Effector memory CD4-positive, alpha-beta T cell (primary cell): ENCODE results near the gene ARL6.

Experiments
- DNase-seq, 3 donors: peaks; one replicate each; pipeline ENCODE4 v3.0.0-alpha.2; 2020
- H3K27ac ChIP-seq: 2 replicates; pipeline ENCODE4 v1.7.0; 2013; ENCODE audit warnings: mild to moderate bottlenecking, low read length, moderate library complexity; ENCODE audit not compliant: insufficient read depth, poor library complexity, severe bottlenecking
- H3K27me3 ChIP-seq: replicated peaks from 2 replicates; pipeline ENCODE4 v1.7.0; 2013; ENCODE audit warnings: mild to moderate bottlenecking, low read length; ENCODE audit not compliant: insufficient read depth, control insufficient read depth, poor library complexity, severe bottlenecking
- H3K36me3 ChIP-seq: 2 replicates; pipeline ENCODE4 v1.7.0; 2013; ENCODE audit warnings: mild to moderate bottlenecking, low read length, moderate library complexity; ENCODE audit not compliant: control insufficient read depth, insufficient read depth
- H3K4me1 ChIP-seq: 2 replicates; pipeline ENCODE4 v1.7.0; 2013; ENCODE audit warnings: low read length, mild to moderate bottlenecking; ENCODE audit not compliant: control insufficient read depth, insufficient read depth, poor library complexity, severe bottlenecking
- H3K4me3 ChIP-seq: 2 replicates; pipeline ENCODE4 v1.7.0; 2013; ENCODE audit warnings: low read length, low read depth, mild to moderate bottlenecking; ENCODE audit not compliant: insufficient read depth, poor library complexity, severe bottlenecking
- H3K9me3 ChIP-seq: 2 replicates; pipeline ENCODE4 v1.7.0; 2013; ENCODE audit warnings: mild to moderate bottlenecking, low read length, moderate library complexity; ENCODE audit not compliant: control insufficient read depth
- total RNA-seq, 3 donors: gene quantifications; one replicate each; lab custom pipeline; 2026; lab: John Stamatoyannopoulos, UW

The ARL6 gene
- 3.3 to 5.2 (median 3.3) reads per million in 3 donors for total RNA-seq

GRCh38 chr3:97764407-97765238 lies at the start of gene ARL6:
ARL6 (plus strand) TSS chr3:97764758; CDS start chr3:97768108, 3,350 bp downstream.
- Histone ChIP-seq H3K27ac (peak within 1 kb of the TSS; percentile 74), H3K4me3 (peak within 1 kb of the TSS; percentile 97), H3K4me1 (peaks cover 6% of the 10 kb centered on the region), H3K9me3 (no peaks in the 10 kb centered on the region), H3K27me3 (no peaks in the 10 kb centered on the region), H3K36me3 (no peaks in the 10 kb centered on the region)
- peak; percentile 44 to 52 (median 51) for DNase-seq

- DNase-seq: peak; percentile 1 to 29 (median 27)
- H3K27me3 ChIP-seq: no peaks in the 10 kb centered on the region
- no peaks in the 10 kb centered on the region for H3K9me3 ChIP-seq
- no peak overlapping the region for H3K27ac ChIP-seq
- H3K36me3 ChIP-seq: no peaks in the 10 kb centered on the region
- no peaks in the 10 kb centered on the region for H3K4me1 ChIP-seq
- peak overlapping the region; percentile 28 for H3K4me3 ChIP-seq
Measured at GRCh38 chr3:97719156-97719821, 45.3 kb upstream of the ARL6 start.

GRCh38 chr3:97720417-97720816 lies 44.1 kb upstream of the ARL6 start:
- H3K4me1 ChIP-seq: no peaks in the 10 kb centered on the region
- H3K9me3 ChIP-seq: no peaks in the 10 kb centered on the region
- H3K4me3 ChIP-seq: no peak overlapping the region
- H3K27me3 ChIP-seq: no peaks in the 10 kb centered on the region
- DNase-seq: no peak
- no peaks in the 10 kb centered on the region for H3K36me3 ChIP-seq
- H3K27ac ChIP-seq: no peak overlapping the region

- no peaks in the 10 kb centered on the region for H3K4me1 ChIP-seq
- no peaks in the 10 kb centered on the region for H3K9me3 ChIP-seq
- H3K4me3 ChIP-seq: no peak overlapping the region
- H3K36me3 ChIP-seq: no peaks in the 10 kb centered on the region
- no peak for DNase-seq
- no peaks in the 10 kb centered on the region for H3K27me3 ChIP-seq
- H3K27ac ChIP-seq: no peak overlapping the region
Measured at GRCh38 chr3:97721446-97721845, 43.1 kb upstream of the ARL6 start.

- DNase-seq: no peak
- H3K27me3 ChIP-seq: peaks cover 2% of the 10 kb centered on the region
- H3K4me1 ChIP-seq: no peaks in the 10 kb centered on the region
- no peak overlapping the region for H3K4me3 ChIP-seq
- H3K27ac ChIP-seq: no peak overlapping the region
- H3K9me3 ChIP-seq: no peaks in the 10 kb centered on the region
- H3K36me3 ChIP-seq: no peaks in the 10 kb centered on the region
Measured at GRCh38 chr3:97736928-97737327, 27.6 kb upstream of the ARL6 start.

GRCh38 chr3:97738761-97739160 lies 25.8 kb upstream of the ARL6 start:
- H3K4me3 ChIP-seq: no peak overlapping the region
- no peaks in the 10 kb centered on the region for H3K27me3 ChIP-seq
- no peaks in the 10 kb centered on the region for H3K9me3 ChIP-seq
- DNase-seq: no peak
- H3K36me3 ChIP-seq: no peaks in the 10 kb centered on the region
- H3K4me1 ChIP-seq: no peaks in the 10 kb centered on the region
- H3K27ac ChIP-seq: no peak overlapping the region

- Histone ChIP-seq H3K4me3 (no peak overlapping the region), H3K27ac (no peak overlapping the region), H3K27me3 (no peaks in the 10 kb centered on the region), H3K4me1 (no peaks in the 10 kb centered on the region), H3K36me3 (no peaks in the 10 kb centered on the region), H3K9me3 (no peaks in the 10 kb centered on the region)
- no peak for DNase-seq
Measured at GRCh38 chr3:97742036-97742435, 22.5 kb upstream of the ARL6 start.

- no peak for DNase-seq
- no peaks in the 10 kb centered on the region for H3K4me1 ChIP-seq
- no peak overlapping the region for H3K27ac ChIP-seq
- no peak overlapping the region for H3K4me3 ChIP-seq
- no peaks in the 10 kb centered on the region for H3K27me3 ChIP-seq
- no peaks in the 10 kb centered on the region for H3K9me3 ChIP-seq
- H3K36me3 ChIP-seq: no peaks in the 10 kb centered on the region
Measured at GRCh38 chr3:97744289-97744688, 20.3 kb upstream of the ARL6 start.

- Histone ChIP-seq H3K4me3 (peak overlapping the region; percentile 97), H3K27me3 (no peaks in the 10 kb centered on the region), H3K4me1 (peaks cover 6% of the 10 kb centered on the region), H3K9me3 (no peaks in the 10 kb centered on the region), H3K27ac (peak overlapping the region; percentile 74), H3K36me3 (no peaks in the 10 kb centered on the region)
- no peak for DNase-seq
Measured at GRCh38 chr3:97763586-97764406, 762 bp upstream of the ARL6 start.
